Breast epithelium (tissue), 3 donors: ENCODE data around the gene LRG1.

ENCODE experiments used
- POLR2A ChIP-seq: fragments of 450-650 bp; IDR thresholded peaks from one replicate; pipeline ENCODE4 v1.6.1; 2016; ENCODE audit warnings: antibody characterized with exemption, mild to moderate bottlenecking, moderate library complexity
- POLR2AphosphoS5 ChIP-seq, 3 donors: sonication (generic); formaldehyde crosslinking; IDR thresholded peaks; one replicate each; pipeline ENCODE4 v1.6.1; 2017; ENCODE audit warnings: antibody characterized with exemption in 3 of 3
- TF ChIP-seq, protein P1 (sequence below), 3 donors: fragments of 450-650 bp; IDR thresholded peaks; one replicate each; pipeline ENCODE4 v1.5.1; 2016 to 2017; ENCODE audit warnings: antibody characterized with exemption in 3 of 3, mild to moderate bottlenecking in 3 of 3, moderate library complexity in 3 of 3

- TF ChIP-seq, protein P1, sequence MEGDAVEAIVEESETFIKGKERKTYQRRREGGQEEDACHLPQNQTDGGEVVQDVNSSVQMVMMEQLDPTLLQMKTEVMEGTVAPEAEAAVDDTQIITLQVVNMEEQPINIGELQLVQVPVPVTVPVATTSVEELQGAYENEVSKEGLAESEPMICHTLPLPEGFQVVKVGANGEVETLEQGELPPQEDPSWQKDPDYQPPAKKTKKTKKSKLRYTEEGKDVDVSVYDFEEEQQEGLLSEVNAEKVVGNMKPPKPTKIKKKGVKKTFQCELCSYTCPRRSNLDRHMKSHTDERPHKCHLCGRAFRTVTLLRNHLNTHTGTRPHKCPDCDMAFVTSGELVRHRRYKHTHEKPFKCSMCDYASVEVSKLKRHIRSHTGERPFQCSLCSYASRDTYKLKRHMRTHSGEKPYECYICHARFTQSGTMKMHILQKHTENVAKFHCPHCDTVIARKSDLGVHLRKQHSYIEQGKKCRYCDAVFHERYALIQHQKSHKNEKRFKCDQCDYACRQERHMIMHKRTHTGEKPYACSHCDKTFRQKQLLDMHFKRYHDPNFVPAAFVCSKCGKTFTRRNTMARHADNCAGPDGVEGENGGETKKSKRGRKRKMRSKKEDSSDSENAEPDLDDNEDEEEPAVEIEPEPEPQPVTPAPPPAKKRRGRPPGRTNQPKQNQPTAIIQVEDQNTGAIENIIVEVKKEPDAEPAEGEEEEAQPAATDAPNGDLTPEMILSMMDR (IDR thresholded peaks at IDR 0.05) = no peak
- no peak for TF ChIP-seq POLR2A
- TF ChIP-seq POLR2AphosphoS5 (IDR thresholded peaks at IDR 0.05) = no peak
Measured at GRCh38 chr19:4503132-4503824, 36.6 kb downstream of the LRG1 start.
